HEK293 (cell line): ENCODE data around the gene DNM1L.

Experiments
- CTCF ChIP-seq: fragments of 450-650 bp; formaldehyde crosslinking; IDR thresholded peaks from 2 replicates; pipeline ENCODE4 v1.5.1; 2016; ENCODE audit warnings: missing biosample characterization, missing genetic modification characterization
- ZNF391 ChIP-seq: fragments of 450-650 bp; formaldehyde crosslinking; IDR thresholded peaks from 2 replicates; pipeline ENCODE4 v1.5.1; 2016; ENCODE audit warnings: low read depth, missing biosample characterization, missing genetic modification characterization, borderline replicate concordance
- ZNF785 ChIP-seq: fragments of 450-650 bp; formaldehyde crosslinking; IDR thresholded peaks from 2 replicates; pipeline ENCODE4 v1.5.1; 2016; ENCODE audit warnings: missing biosample characterization, missing genetic modification characterization
- TF ChIP-seq, protein P1 (sequence below): fragments of 450-650 bp; formaldehyde crosslinking; IDR thresholded peaks from 2 replicates; pipeline ENCODE4 v1.5.1; 2016; ENCODE audit warnings: missing biosample characterization, missing genetic modification characterization
- TF ChIP-seq, protein P2 (sequence below): fragments of 450-650 bp; formaldehyde crosslinking; IDR thresholded peaks from 2 replicates; pipeline ENCODE4 v1.5.1; 2016; ENCODE audit warnings: missing biosample characterization, missing genetic modification characterization

- TF ChIP-seq ZNF785 (tag by site-specific recombination) (no peak), CTCF (tag by site-specific recombination) (no peak), ZNF391 (no peak)
- TF ChIP-seq, protein P1, sequence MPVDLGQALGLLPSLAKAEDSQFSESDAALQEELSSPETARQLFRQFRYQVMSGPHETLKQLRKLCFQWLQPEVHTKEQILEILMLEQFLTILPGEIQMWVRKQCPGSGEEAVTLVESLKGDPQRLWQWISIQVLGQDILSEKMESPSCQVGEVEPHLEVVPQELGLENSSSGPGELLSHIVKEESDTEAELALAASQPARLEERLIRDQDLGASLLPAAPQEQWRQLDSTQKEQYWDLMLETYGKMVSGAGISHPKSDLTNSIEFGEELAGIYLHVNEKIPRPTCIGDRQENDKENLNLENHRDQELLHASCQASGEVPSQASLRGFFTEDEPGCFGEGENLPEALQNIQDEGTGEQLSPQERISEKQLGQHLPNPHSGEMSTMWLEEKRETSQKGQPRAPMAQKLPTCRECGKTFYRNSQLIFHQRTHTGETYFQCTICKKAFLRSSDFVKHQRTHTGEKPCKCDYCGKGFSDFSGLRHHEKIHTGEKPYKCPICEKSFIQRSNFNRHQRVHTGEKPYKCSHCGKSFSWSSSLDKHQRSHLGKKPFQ = no peak
- TF ChIP-seq, protein P2, sequence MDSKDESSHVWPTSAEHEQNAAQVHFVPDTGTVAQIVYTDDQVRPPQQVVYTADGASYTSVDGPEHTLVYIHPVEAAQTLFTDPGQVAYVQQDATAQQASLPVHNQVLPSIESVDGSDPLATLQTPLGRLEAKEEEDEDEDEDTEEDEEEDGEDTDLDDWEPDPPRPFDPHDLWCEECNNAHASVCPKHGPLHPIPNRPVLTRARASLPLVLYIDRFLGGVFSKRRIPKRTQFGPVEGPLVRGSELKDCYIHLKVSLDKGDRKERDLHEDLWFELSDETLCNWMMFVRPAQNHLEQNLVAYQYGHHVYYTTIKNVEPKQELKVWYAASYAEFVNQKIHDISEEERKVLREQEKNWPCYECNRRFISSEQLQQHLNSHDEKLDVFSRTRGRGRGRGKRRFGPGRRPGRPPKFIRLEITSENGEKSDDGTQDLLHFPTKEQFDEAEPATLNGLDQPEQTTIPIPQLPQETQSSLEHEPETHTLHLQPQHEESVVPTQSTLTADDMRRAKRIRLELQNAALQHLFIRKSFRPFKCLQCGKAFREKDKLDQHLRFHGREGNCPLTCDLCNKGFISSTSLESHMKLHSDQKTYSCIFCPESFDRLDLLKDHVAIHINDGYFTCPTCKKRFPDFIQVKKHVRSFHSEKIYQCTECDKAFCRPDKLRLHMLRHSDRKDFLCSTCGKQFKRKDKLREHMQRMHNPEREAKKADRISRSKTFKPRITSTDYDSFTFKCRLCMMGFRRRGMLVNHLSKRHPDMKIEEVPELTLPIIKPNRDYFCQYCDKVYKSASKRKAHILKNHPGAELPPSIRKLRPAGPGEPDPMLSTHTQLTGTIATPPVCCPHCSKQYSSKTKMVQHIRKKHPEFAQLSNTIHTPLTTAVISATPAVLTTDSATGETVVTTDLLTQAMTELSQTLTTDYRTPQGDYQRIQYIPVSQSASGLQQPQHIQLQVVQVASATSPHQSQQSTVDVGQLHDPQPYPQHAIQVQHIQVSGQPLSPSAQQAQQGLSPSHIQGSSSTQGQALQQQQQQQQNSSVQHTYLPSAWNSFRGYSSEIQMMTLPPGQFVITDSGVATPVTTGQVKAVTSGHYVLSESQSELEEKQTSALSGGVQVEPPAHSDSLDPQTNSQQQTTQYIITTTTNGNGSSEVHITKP (tag by site-specific recombination) = no peak
These were observed 55.9 kb downstream of the DNM1L start for GRCh38 chr12:32734952-32735351.
